ENCODE measurements around the gene TMEM244. TPM values are rescaled to one million over a fixed set of nuclear protein-coding genes. Genes with fewer than 3 reads are reported as not detected.

TMEM244 gene
- total and polyA plus RNA-seq, 2 of the 4 experiments (the other 2 are of a cell fraction): 0.21 to 0.36 TPM

GRCh38 chr6:129785756-129786135 lies 75.4 kb downstream of the TMEM244 start:
- peak overlapping the region; percentile 2; the same call in 1 of the 2 replicates for H4K5ac ChIP-seq (ENCODE audit: low read depth, low read length)
- H2BK20ac ChIP-seq (ENCODE audit: low read depth, low read length): peak overlapping the region; percentile 87
- H2BK15ac ChIP-seq (ENCODE audit: low read depth, low read length): peak overlapping the region; percentile 42; the same call in 1 of the 3 replicates
- H2BK5ac ChIP-seq (ENCODE audit: low read depth, low read length, poor library complexity, severe bottlenecking): peak overlapping the region; percentile 80
- ChIA-PET CTCF (interaction anchor here (0.5 to 2.6 kb wide), 3 partner anchors 11 to 59 kb away, joined by 3 to 19 read pairs (median 3); no protein-coding TSS in a partner anchor), POLR2A (ENCODE audit: unreplicated experiment) (no interaction called here)
- H3K4me3 ChIP-seq (ENCODE audit: insufficient read depth, low read depth, low read length): no peak overlapping the region
- no CpG with 5 or more reads among the region's 1 CpG for WGBS, 2 experiments (ENCODE audit: extremely low coverage in 2 of 2, insufficient read length in 1 of 2)
- H3K27me3 ChIP-seq (ENCODE audit: control insufficient read depth, insufficient read depth, low read length): no peaks in the 10 kb centered on the region
- H4K91ac ChIP-seq (ENCODE audit: insufficient read depth, low read depth, low read length): peak overlapping the region; percentile 84
- H3K36me3 ChIP-seq (ENCODE audit: control insufficient read depth, insufficient read depth, low read length): no peaks in the 10 kb centered on the region
- 0 out of 2 replicates have a peak, but pooled peaks cover 3% of the 10 kb centered on the region for H3K9me1 ChIP-seq (ENCODE audit: insufficient read depth, low read length)
- no peak for DNase-seq
- H2AK9ac ChIP-seq (replicated peaks; ENCODE audit: low read depth, low read length, poor library complexity): no peak overlapping the region
- H3K9me3 ChIP-seq (ENCODE audit: control insufficient read depth, insufficient read depth, low read length): no peaks in the 10 kb centered on the region
- BruUV-seq (replicated peaks): no TSS peak
- peaks cover 4% of the 10 kb centered on the region; the same call in 1 of the 2 replicates for H3K4me1 ChIP-seq (ENCODE audit: control insufficient read depth, insufficient read depth, low read length)
- H3K14ac ChIP-seq (replicated peaks; ENCODE audit: low read depth, low read length): peak overlapping the region; percentile 81
- peak overlapping the region; percentile 6; the same call in 1 of the 2 replicates for H3K23ac ChIP-seq (ENCODE audit: low read depth, low read length)
- intact Hi-C loops (cut with micrococcal nuclease): no loop called here
- H3K27ac ChIP-seq (ENCODE audit: insufficient read depth, low read length): no peak overlapping the region
- H4K20me1 ChIP-seq (ENCODE audit: insufficient read depth, low read length): no peaks in the 10 kb centered on the region
- in situ Hi-C loops (cut with MboI; ENCODE audit: low sequenced_read_pairs): no loop called here
- peak overlapping the region; percentile 13 to 74; a peak in 3 of 4 replicates for H4K8ac ChIP-seq (ENCODE audit: low read depth in 2 of 2, low read length in 2 of 2)
- 0 out of 2 replicates have a peak overlapping the region, but pooled peaks have one; percentile 53 for H2AK5ac ChIP-seq (ENCODE audit: low read depth, low read length)
- H3K4ac ChIP-seq (ENCODE audit: low read depth, low read length): peak overlapping the region; percentile 75
- dilution Hi-C loops (cut with HindIII; ENCODE audit: low sequenced_read_pairs, unreplicated experiment): no loop called here
- no peak overlapping the region for H3K56ac ChIP-seq (ENCODE audit: extremely low read depth, insufficient read depth, low read length)
- peak overlapping the region; percentile 85 for H2BK120ac ChIP-seq (ENCODE audit: low read depth, low read length)
- H3K79me1 ChIP-seq (ENCODE audit: low read depth in 1 of 2, low read length in 2 of 2): no peaks in the 10 kb centered on the region
- ATAC-seq (ENCODE audit: low read depth): no peak; the same call in 1 of the 2 replicates
- H3K9ac ChIP-seq (ENCODE audit: low read depth, low read length): no peak overlapping the region
- no peak overlapping the region for H3K4me2 ChIP-seq (ENCODE audit: low read depth, low read length)
- H3K18ac ChIP-seq (ENCODE audit: low read depth, low read length): peak overlapping the region; percentile 53; the same call in 1 of the 2 replicates
- TF ChIP-seq ELK1 (IDR thresholded peaks at IDR 0.05; ENCODE audit: borderline replicate concordance, low read depth, low read length) (no peak), POLR2A (IDR thresholded peaks at IDR 0.05; ENCODE audit: low read depth, low read length) (no peak), MXI1 (IDR thresholded peaks at IDR 0.05; ENCODE audit: borderline replicate concordance, low read depth, low read length) (no peak), MAZ (IDR thresholded peaks at IDR 0.05; ENCODE audit: borderline replicate concordance, low read depth, low read length) (no peak), CEBPB (IDR thresholded peaks at IDR 0.05; ENCODE audit: low read depth, low read length) (no peak), RFX5 (IDR thresholded peaks at IDR 0.05; ENCODE audit: low read depth, low read length) (no peak), USF2 (IDR thresholded peaks at IDR 0.05; ENCODE audit: low read depth, low read length) (no peak), SMC3 (IDR thresholded peaks at IDR 0.05; ENCODE audit: low read depth, low read length) (no peak), MAFK (IDR thresholded peaks at IDR 0.05; ENCODE audit: low read depth, low read length) (no peak), CHD1 (IDR thresholded peaks at IDR 0.05; ENCODE audit: low read depth, low read length) (no peak), FOS (IDR thresholded peaks at IDR 0.05; ENCODE audit: low read depth, low read length) (no peak), BHLHE40 (IDR thresholded peaks at IDR 0.05; ENCODE audit: low read depth, low read length) (no peak), NFE2L2 (IDR thresholded peaks at IDR 0.05; ENCODE audit: low read depth, low read length) (no peak)
- peak overlapping the region; percentile 48 for H2AFZ ChIP-seq (replicated peaks; ENCODE audit: low read length, poor library complexity)

Data from IMR-90 (cell line).